C4-2B (cell line): ENCODE results near the gene ZNF516.

Experiments
- ZFX ChIP-seq: fragments of 450-650 bp; IDR thresholded peaks from 2 replicates; pipeline ENCODE4 v1.6.1; 2017
- TF ChIP-seq, protein P1 (sequence below): fragments of 450-650 bp; conservative IDR thresholded peaks from 2 replicates; pipeline ENCODE4 v1.5.1; 2017; ENCODE audit warnings: mild to moderate bottlenecking

DNA sequence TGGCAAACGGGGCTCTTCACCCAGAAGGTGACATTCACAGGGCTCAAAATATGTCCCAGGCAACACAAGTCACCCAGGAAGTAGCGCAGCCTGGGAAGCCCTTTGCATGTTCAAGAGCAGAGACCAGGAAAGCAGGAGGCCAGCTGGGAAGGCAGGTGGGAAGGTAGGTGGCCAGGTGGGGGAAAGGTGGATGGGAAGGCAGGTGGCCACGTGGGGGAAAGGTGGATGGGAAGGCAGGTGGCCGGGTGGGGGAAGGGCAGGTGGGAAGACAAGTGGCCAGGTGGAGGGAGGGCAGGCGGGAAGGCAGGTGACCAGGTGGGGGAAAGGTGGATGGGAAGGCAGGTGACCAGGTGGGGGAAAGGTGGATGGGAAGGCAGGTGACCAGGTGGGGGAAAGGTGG lies 102.7 kb downstream of the ZNF516 start:
- TF ChIP-seq, protein P1, sequence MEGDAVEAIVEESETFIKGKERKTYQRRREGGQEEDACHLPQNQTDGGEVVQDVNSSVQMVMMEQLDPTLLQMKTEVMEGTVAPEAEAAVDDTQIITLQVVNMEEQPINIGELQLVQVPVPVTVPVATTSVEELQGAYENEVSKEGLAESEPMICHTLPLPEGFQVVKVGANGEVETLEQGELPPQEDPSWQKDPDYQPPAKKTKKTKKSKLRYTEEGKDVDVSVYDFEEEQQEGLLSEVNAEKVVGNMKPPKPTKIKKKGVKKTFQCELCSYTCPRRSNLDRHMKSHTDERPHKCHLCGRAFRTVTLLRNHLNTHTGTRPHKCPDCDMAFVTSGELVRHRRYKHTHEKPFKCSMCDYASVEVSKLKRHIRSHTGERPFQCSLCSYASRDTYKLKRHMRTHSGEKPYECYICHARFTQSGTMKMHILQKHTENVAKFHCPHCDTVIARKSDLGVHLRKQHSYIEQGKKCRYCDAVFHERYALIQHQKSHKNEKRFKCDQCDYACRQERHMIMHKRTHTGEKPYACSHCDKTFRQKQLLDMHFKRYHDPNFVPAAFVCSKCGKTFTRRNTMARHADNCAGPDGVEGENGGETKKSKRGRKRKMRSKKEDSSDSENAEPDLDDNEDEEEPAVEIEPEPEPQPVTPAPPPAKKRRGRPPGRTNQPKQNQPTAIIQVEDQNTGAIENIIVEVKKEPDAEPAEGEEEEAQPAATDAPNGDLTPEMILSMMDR: no peak
- TF ChIP-seq ZFX: no peak
